ENCODE measurements around the gene SLC8B1. TPM values are rescaled to one million over a fixed set of nuclear protein-coding genes. Genes with fewer than 3 reads are reported as not detected.

The SLC8B1 gene
- total RNA-seq, 1 experiment from 2014 or later = 15.7 TPM

GRCh38 chr12:113346353-113346752, 11.4 kb upstream of the SLC8B1 start:
- Mint-ChIP-seq H3K27me3 (ENCODE audit: insufficient read depth, unreplicated experiment) (no peaks in the 10 kb centered on the region), H3K9me3 (ENCODE audit: unreplicated experiment) (no peaks in the 10 kb centered on the region), H3K27ac (ENCODE audit: low read depth, unreplicated experiment) (no peak overlapping the region), H3K4me3 (ENCODE audit: unreplicated experiment) (no peak overlapping the region), H3K4me1 (ENCODE audit: insufficient read depth, unreplicated experiment) (no peaks in the 10 kb centered on the region), H3K36me3 (ENCODE audit: insufficient read depth, unreplicated experiment) (no peaks in the 10 kb centered on the region)
- intact Hi-C loops (cut with micrococcal nuclease) = no loop called here
- no TSS peak for BruUV-seq (replicated peaks)
- TF ChIP-seq CTCF (IDR thresholded peaks at IDR 0.05; ENCODE audit: unreplicated experiment) = no peak
- CTCF ChIA-PET = interaction anchor here (1.1 to 1.3 kb wide), 2 partner anchors 8 to 131 kb away, joined by 3 to 5 read pairs; no protein-coding TSS in a partner anchor
- POLR2A ChIA-PET = no interaction called here
- no peak for DNase-seq (ENCODE audit: unreplicated experiment)

DNA sequence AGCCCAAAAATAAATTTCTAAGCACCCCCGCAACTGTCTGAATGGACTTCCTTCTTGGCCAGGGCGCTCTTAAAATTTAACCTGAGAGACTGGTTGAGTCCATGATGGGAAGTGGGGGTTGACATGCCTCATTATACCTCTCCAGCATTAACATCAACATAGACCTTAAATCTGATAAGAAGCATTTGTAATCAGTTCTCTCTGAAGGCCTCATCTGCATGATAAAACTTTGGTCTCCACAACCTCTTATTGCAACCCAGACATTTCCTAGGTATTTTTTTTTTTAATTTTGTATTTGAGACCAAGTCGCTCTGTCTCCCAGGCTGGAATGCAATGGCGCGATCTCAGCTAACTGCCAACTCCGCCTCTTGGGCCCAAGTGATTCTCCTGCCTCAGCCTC, 10.4 kb upstream of the SLC8B1 start:
- intact Hi-C loops (cut with micrococcal nuclease) = no loop called here
- H3K4me3 Mint-ChIP-seq (ENCODE audit: unreplicated experiment) = no peak overlapping the region
- ChIA-PET CTCF (no interaction called here), POLR2A (no interaction called here)
- no peak overlapping the region for H3K27ac Mint-ChIP-seq (ENCODE audit: low read depth, unreplicated experiment)
- no peaks in the 10 kb centered on the region for H3K36me3 Mint-ChIP-seq (ENCODE audit: insufficient read depth, unreplicated experiment)
- H3K27me3 Mint-ChIP-seq (ENCODE audit: insufficient read depth, unreplicated experiment) = no peaks in the 10 kb centered on the region
- BruUV-seq (replicated peaks) = no TSS peak
- no peak for TF ChIP-seq CTCF (IDR thresholded peaks at IDR 0.05; ENCODE audit: unreplicated experiment)
- DNase-seq (ENCODE audit: unreplicated experiment) = no peak
- H3K4me1 Mint-ChIP-seq (ENCODE audit: insufficient read depth, unreplicated experiment) = no peaks in the 10 kb centered on the region
- no peaks in the 10 kb centered on the region for H3K9me3 Mint-ChIP-seq (ENCODE audit: unreplicated experiment)

DNA sequence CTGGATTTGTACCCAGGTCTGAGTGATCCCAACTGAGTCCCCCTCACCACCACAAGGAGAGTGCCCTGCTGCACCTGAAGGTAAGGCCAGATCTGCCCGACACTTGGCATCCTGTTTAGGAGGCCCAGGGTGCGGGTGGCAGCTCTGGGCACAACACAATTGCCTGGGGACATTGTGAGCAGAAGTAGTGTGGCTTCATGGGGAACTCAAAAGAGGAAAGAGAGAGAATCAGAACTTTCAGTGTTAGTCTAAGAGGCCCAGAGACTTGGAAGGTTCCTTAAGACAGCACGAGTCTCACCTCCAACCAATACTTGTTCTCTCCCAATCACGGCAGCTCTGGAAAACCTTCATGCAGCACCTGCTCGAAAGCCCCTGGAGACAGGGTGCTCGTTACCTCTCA, 6.6 kb upstream of the SLC8B1 start:
- Mint-ChIP-seq H3K27me3 (ENCODE audit: insufficient read depth, unreplicated experiment) (no peaks in the 10 kb centered on the region), H3K4me1 (ENCODE audit: insufficient read depth, unreplicated experiment) (no peaks in the 10 kb centered on the region), H3K9me3 (ENCODE audit: unreplicated experiment) (no peaks in the 10 kb centered on the region), H3K36me3 (ENCODE audit: insufficient read depth, unreplicated experiment) (no peaks in the 10 kb centered on the region), H3K27ac (ENCODE audit: low read depth, unreplicated experiment) (no peak overlapping the region), H3K4me3 (ENCODE audit: unreplicated experiment) (no peak overlapping the region)
- intact Hi-C loops (cut with micrococcal nuclease) = no loop called here
- no TSS peak for BruUV-seq (replicated peaks)
- ChIA-PET CTCF (no interaction called here), POLR2A (no interaction called here)
- DNase-seq (ENCODE audit: unreplicated experiment) = no peak
- TF ChIP-seq CTCF (IDR thresholded peaks at IDR 0.05; ENCODE audit: unreplicated experiment) = no peak

DNA sequence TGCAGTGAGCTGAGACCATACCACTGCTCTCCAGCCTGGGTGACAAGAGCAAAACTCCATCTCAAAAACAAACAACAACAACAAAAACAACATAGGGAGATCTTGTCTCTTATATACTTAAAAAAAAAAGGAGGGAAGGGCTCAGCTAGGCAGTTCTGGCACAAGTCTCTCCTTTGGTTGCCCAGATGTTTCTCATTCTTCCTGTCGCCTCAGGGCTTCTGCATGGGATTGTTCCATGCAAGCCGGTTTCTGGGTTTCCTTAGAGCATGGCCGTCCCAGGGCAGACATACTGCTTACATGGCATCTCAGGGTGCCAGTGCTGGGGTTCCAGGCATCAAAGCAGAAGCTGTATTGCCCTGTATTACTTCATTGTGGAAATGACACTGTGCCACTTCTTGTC, 5.2 kb upstream of the SLC8B1 start:
- Mint-ChIP-seq H3K36me3 (ENCODE audit: insufficient read depth, unreplicated experiment) (no peaks in the 10 kb centered on the region), H3K27me3 (ENCODE audit: insufficient read depth, unreplicated experiment) (no peaks in the 10 kb centered on the region), H3K27ac (ENCODE audit: low read depth, unreplicated experiment) (no peak overlapping the region), H3K4me1 (ENCODE audit: insufficient read depth, unreplicated experiment) (no peaks in the 10 kb centered on the region), H3K9me3 (ENCODE audit: unreplicated experiment) (no peaks in the 10 kb centered on the region), H3K4me3 (ENCODE audit: unreplicated experiment) (no peak overlapping the region)
- ChIA-PET CTCF (interaction anchor here (0.7 kb wide), 1 partner anchor 9 kb away, joined by 4 read pairs; no protein-coding TSS in a partner anchor), POLR2A (interaction anchor here (1.0 kb wide), 1 partner anchor 11 kb away, joined by 5 read pairs; no protein-coding TSS in a partner anchor)
- BruUV-seq (replicated peaks) = no TSS peak
- intact Hi-C loops (cut with micrococcal nuclease) = no loop called here
- no peak for DNase-seq (ENCODE audit: unreplicated experiment)
- TF ChIP-seq CTCF (IDR thresholded peaks at IDR 0.05; ENCODE audit: unreplicated experiment) = no peak
